ENCODE results near the gene ST6GALNAC4.

GRCh38 chr9:127940593-127940992, 23.8 kb upstream of the ST6GALNAC4 start:
- no peak for TF ChIP-seq CTCF (conservative IDR thresholded peaks at IDR 0.05; ENCODE audit: low read length)
- TF ChIP-seq EZH2phosphoT487 (IDR thresholded peaks at IDR 0.05; ENCODE audit: borderline replicate concordance, low read depth, low read length), result no peak

Measured in OCI-LY7 (cell line).